ENCODE measurements around the gene AMMECR1. TPM values are rescaled to one million over a fixed set of nuclear protein-coding genes. Genes with fewer than 3 reads are reported as not detected.

AMMECR1 gene
- total and polyA plus RNA-seq, 2 of the 4 experiments (the other 2 are of a cell fraction): 7.0 to 11.3 TPM

DNA sequence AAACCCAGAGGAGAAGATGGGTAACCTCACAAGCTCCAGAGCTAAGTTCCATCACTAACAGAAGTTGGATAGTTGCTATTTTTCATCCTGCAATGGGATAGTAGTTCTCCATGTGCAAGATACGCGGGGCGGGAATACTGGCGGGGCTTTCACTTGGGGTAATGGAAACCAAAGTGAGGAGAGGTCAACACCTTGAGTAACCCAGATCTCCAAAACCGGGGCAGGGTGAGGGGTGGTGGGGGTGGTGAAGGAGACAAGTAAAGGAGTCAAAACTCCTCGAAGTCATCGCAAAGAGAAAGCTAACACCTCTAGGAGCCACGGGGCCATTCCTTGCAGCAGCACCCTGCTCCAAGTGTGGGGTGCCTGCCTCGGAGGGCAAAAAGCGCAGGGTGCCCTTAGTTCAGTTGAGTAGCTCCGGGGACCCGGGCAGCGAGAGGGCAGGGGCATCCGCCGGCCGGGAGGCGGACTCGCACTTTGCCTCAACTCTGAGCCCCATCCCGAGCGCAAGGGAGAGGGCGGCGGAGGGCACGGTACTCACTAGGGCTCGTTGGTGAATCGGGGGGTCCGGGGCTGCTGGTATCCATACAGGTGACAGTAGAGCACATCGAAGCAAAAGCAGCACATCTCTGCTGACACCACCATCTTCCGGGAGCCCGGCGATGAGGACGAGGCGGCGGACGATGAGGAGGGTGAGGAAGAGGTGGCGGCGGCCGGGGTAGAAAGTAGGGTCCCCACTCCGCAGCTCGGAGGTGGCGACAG lies 645 bp downstream of the AMMECR1 start:
- Histone ChIP-seq H4K5ac (ENCODE audit: low read depth, low read length) (peak overlapping the region; percentile 31; the same call in 1 of the 2 replicates), H2BK20ac (ENCODE audit: low read depth, low read length) (peak overlapping the region; percentile 27; the same call in 1 of the 2 replicates), H3K4ac (ENCODE audit: low read depth, low read length) (peak overlapping the region; percentile 56), H3K27ac (ENCODE audit: insufficient read depth, low read length) (peak overlapping the region; percentile 99), H2BK15ac (ENCODE audit: low read depth, low read length) (0 out of 3 replicates have a peak overlapping the region, but pooled peaks have one; percentile 6), H3K9ac (ENCODE audit: low read depth, low read length) (peak overlapping the region; percentile 96), H3K14ac (replicated peaks; ENCODE audit: low read depth, low read length) (peak overlapping the region; percentile 77), H2BK120ac (ENCODE audit: low read depth, low read length) (peak overlapping the region; percentile 67), H2AK5ac (ENCODE audit: low read depth, low read length) (no peak overlapping the region), H3K56ac (ENCODE audit: extremely low read depth, insufficient read depth, low read length) (peak overlapping the region; percentile 70), H3K18ac (ENCODE audit: low read depth, low read length) (peak overlapping the region; percentile 84), H2AK9ac (replicated peaks; ENCODE audit: low read depth, low read length, poor library complexity) (peak overlapping the region; percentile 81), H3K36me3 (ENCODE audit: control insufficient read depth, insufficient read depth, low read length) (no peaks in the 10 kb centered on the region), H3K27me3 (ENCODE audit: control insufficient read depth, insufficient read depth, low read length) (peaks cover 3% of the 10 kb centered on the region; the same call in 1 of the 2 replicates), H3K23ac (ENCODE audit: low read depth, low read length) (0 out of 2 replicates have a peak overlapping the region, but pooled peaks have one; percentile 48), H3K4me2 (ENCODE audit: low read depth, low read length) (peak overlapping the region; percentile 83; the same call in 1 of the 2 replicates), H4K8ac (ENCODE audit: low read depth in 2 of 2, low read length in 2 of 2) (peak overlapping the region; percentile 68 to 87; a peak in 2 of 4 replicates), H2AFZ (replicated peaks; ENCODE audit: low read length, poor library complexity) (peak overlapping the region; percentile 88), H4K91ac (ENCODE audit: insufficient read depth, low read depth, low read length) (peak overlapping the region; percentile 51; the same call in 1 of the 2 replicates), H3K79me1 (ENCODE audit: low read depth in 1 of 2, low read length in 2 of 2) (0 out of 4 replicates have a peak, but pooled peaks cover 0 to 2% of the 10 kb centered on the region in 2 experiments), H3K9me3 (ENCODE audit: control insufficient read depth, insufficient read depth, low read length) (no peaks in the 10 kb centered on the region), H3K4me1 (ENCODE audit: control insufficient read depth, insufficient read depth, low read length) (no peaks in the 10 kb centered on the region; the same call in 1 of the 2 replicates), H3K4me3 (ENCODE audit: insufficient read depth, low read depth, low read length) (peak overlapping the region; percentile 99), H2BK5ac (ENCODE audit: low read depth, low read length, poor library complexity, severe bottlenecking) (peak overlapping the region; percentile 97), H3K9me1 (ENCODE audit: insufficient read depth, low read length) (no peaks in the 10 kb centered on the region), H4K20me1 (ENCODE audit: insufficient read depth, low read length) (no peaks in the 10 kb centered on the region)
- intact Hi-C loops (cut with micrococcal nuclease) (loop anchor here (2.0 to 5.0 kb wide), 5 partner anchors 75 to 154 kb away; no protein-coding TSS in a partner anchor), in situ Hi-C loops (cut with MboI; ENCODE audit: low sequenced_read_pairs) (no loop called here), dilution Hi-C loops (cut with HindIII; ENCODE audit: low sequenced_read_pairs, unreplicated experiment) (no loop called here)
- no peak for DNase-seq
- 35% methylated on average over 18 of the region's 40 CpGs; no CpG with 5 or more reads in 1 of the 2 experiments for WGBS, 2 experiments (ENCODE audit: extremely low coverage in 2 of 2, insufficient read length in 1 of 2)
- ATAC-seq (ENCODE audit: low read depth): peak; percentile 35
- CTCF ChIA-PET: no interaction called here
- TSS peak; percentile 52 for BruUV-seq (replicated peaks)
- POLR2A ChIA-PET (ENCODE audit: unreplicated experiment): interaction anchor here (1.0 kb wide), 1 partner anchor 107 kb away, joined by 4 read pairs; no protein-coding TSS in a partner anchor
- TF ChIP-seq RCOR1 (IDR thresholded peaks at IDR 0.05; ENCODE audit: insufficient replicate concordance, low read length) (no peak), RFX5 (IDR thresholded peaks at IDR 0.05; ENCODE audit: low read depth, low read length) (no peak), SMC3 (IDR thresholded peaks at IDR 0.05; ENCODE audit: low read depth, low read length) (no peak), MAZ (IDR thresholded peaks at IDR 0.05; ENCODE audit: borderline replicate concordance, low read depth, low read length) (no peak), RAD21 (IDR thresholded peaks at IDR 0.05; ENCODE audit: low read length) (no peak), NFE2L2 (IDR thresholded peaks at IDR 0.05; ENCODE audit: low read depth, low read length) (no peak), FOS (IDR thresholded peaks at IDR 0.05; ENCODE audit: low read depth, low read length) (no peak), MXI1 (IDR thresholded peaks at IDR 0.05; ENCODE audit: borderline replicate concordance, low read depth, low read length) (no peak), POLR2A (IDR thresholded peaks at IDR 0.05; ENCODE audit: low read depth, low read length) (no peak), CHD1 (IDR thresholded peaks at IDR 0.05; ENCODE audit: low read depth, low read length) (no peak), BHLHE40 (IDR thresholded peaks at IDR 0.05; ENCODE audit: low read depth, low read length) (no peak), CEBPB (IDR thresholded peaks at IDR 0.05; ENCODE audit: low read depth, low read length) (no peak), MAFK (IDR thresholded peaks at IDR 0.05; ENCODE audit: low read depth, low read length) (no peak)
- TF ChIP-seq, protein P1, sequence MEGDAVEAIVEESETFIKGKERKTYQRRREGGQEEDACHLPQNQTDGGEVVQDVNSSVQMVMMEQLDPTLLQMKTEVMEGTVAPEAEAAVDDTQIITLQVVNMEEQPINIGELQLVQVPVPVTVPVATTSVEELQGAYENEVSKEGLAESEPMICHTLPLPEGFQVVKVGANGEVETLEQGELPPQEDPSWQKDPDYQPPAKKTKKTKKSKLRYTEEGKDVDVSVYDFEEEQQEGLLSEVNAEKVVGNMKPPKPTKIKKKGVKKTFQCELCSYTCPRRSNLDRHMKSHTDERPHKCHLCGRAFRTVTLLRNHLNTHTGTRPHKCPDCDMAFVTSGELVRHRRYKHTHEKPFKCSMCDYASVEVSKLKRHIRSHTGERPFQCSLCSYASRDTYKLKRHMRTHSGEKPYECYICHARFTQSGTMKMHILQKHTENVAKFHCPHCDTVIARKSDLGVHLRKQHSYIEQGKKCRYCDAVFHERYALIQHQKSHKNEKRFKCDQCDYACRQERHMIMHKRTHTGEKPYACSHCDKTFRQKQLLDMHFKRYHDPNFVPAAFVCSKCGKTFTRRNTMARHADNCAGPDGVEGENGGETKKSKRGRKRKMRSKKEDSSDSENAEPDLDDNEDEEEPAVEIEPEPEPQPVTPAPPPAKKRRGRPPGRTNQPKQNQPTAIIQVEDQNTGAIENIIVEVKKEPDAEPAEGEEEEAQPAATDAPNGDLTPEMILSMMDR (conservative IDR thresholded peaks at IDR 0.05; ENCODE audit: low read depth, low read length): no peak
- TF ChIP-seq, protein P2, sequence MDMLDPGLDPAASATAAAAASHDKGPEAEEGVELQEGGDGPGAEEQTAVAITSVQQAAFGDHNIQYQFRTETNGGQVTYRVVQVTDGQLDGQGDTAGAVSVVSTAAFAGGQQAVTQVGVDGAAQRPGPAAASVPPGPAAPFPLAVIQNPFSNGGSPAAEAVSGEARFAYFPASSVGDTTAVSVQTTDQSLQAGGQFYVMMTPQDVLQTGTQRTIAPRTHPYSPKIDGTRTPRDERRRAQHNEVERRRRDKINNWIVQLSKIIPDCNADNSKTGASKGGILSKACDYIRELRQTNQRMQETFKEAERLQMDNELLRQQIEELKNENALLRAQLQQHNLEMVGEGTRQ (IDR thresholded peaks at IDR 0.05; ENCODE audit: low read depth, low read length): no peak
